HCT116 (cell line): ENCODE results near the gene HOXC4. TPM values are rescaled to one million over a fixed set of nuclear protein-coding genes. Genes with fewer than 3 reads are reported as not detected.

Experiments
- ATAC-seq: fragments of 200-7000 bp; cut with Tn5 transposase; 2 replicates; pipeline ENCODE4 v1.9.1; 2020; ENCODE audit warnings: mild to moderate bottlenecking, moderate library complexity
- BruUV-seq: library from RNA; stranded (reverse); fragments of 400-500 nt; replicated peaks from 2 replicates; lab custom pipeline; 2021; lab: Mats Ljungman, UMichigan
- CTCF ChIA-PET: fragments of 300-600 bp; sonication (Branson Sonifier 250); formaldehyde crosslinking; loops from one replicate; lab custom pipeline; 2021; ENCODE audit warnings: antibody characterized with exemption; lab: Charles Lee
- POLR2A ChIA-PET: fragments of 300-600, 350-600 bp; sonication (Branson Sonifier 250); formaldehyde crosslinking; loops from one replicate; lab custom pipeline; 2021; ENCODE audit warnings: antibody characterized with exemption; lab: Charles Lee
- RAD21 ChIA-PET, 2 experiments: fragments of 300-600 bp; sonication (Branson Sonifier 250); formaldehyde crosslinking; loops; one replicate each; lab custom pipeline; 2023; ENCODE audit warnings: low total read pairs in 2 of 2; ENCODE audit not compliant: uncharacterized antibody in 2 of 2, unreplicated experiment in 2 of 2, low non-redundant PET in 1 of 2; lab: Charles Lee
- DNase-seq: peaks from one replicate; pipeline ENCODE4 v3.0.0-alpha.2; 2010; ENCODE audit warnings: low read depth, low spot score
- H2AFZ ChIP-seq: fragments of 200-600 bp; shearing (Covaris generic), sonication (generic); 2 replicates; pipeline ENCODE4 v1.6.1; 2017; ENCODE audit warnings: low read depth, mixed run types, mixed read lengths, antibody characterized with exemption, low read length; ENCODE audit not compliant: poor library complexity, severe bottlenecking
- H3K27ac ChIP-seq: 2 replicates; pipeline ENCODE4 v1.5.1; 2012; ENCODE audit warnings: low read depth, low read length
- H3K27me3 ChIP-seq: fragments of 200-600 bp; sonication (generic); 2 replicates; pipeline ENCODE4 v1.6.1; 2016; ENCODE audit warnings: mixed run types, low read length, mixed read lengths; ENCODE audit not compliant: insufficient read depth
- H3K36me3 ChIP-seq, 2 experiments: fragments of 200-500 bp in 1 of 2; fragments of 200-600 bp in 1 of 2; sonication (Bioruptor generic) in 1 of 2; sonication (generic) in 1 of 2; 2 replicates each; pipeline versions ENCODE4 v1.5.1 to v1.6.1; 2014 to 2016; ENCODE audit warnings: low read length in 2 of 2, inconsistent platforms in 1 of 2, mixed read lengths in 1 of 2, mixed run types in 1 of 2; ENCODE audit not compliant: insufficient read depth in 2 of 2, control insufficient read depth in 1 of 2
- H3K4me1 ChIP-seq, 2 experiments: fragments of 200-600 bp in 1 of 2; sonication (generic) in 1 of 2; 2 replicates each; pipeline versions ENCODE4 v1.5.1 to v1.6.1; 2012 to 2017; ENCODE audit warnings: low read length in 2 of 2, inconsistent platforms in 1 of 2, mild to moderate bottlenecking in 1 of 2, mixed read lengths in 1 of 2, mixed run types in 1 of 2, moderate library complexity in 1 of 2; ENCODE audit not compliant: insufficient read depth in 2 of 2, control insufficient read depth in 1 of 2
- H3K4me2 ChIP-seq: fragments of 200-600 bp; sonication (generic); 2 replicates; pipeline ENCODE4 v1.6.1; 2017; ENCODE audit warnings: mixed run types, low read length, mixed read lengths
- H3K4me3 ChIP-seq, 2 experiments: fragments of 200-600 bp in 1 of 2; sonication (generic) in 1 of 2; replicated peaks in 1 of 2; 2 replicates each; pipeline ENCODE4 v1.5.1; 2011 to 2016; ENCODE audit warnings: low read length in 2 of 2, control low read depth in 1 of 2, low read depth in 1 of 2, mild to moderate bottlenecking in 1 of 2, mixed read lengths in 1 of 2, mixed run types in 1 of 2
- H3K79me2 ChIP-seq: fragments of 200-600 bp; sonication (generic); 2 replicates; pipeline ENCODE4 v1.6.1; 2017; ENCODE audit warnings: mild to moderate bottlenecking, mixed run types, low read length, moderate library complexity, mixed read lengths; ENCODE audit not compliant: insufficient read depth
- H3K9ac ChIP-seq: fragments of 200-600 bp; sonication (generic); 2 replicates; pipeline ENCODE4 v1.6.1; 2016; ENCODE audit warnings: low read length, mixed read lengths
- H3K9me2 ChIP-seq: fragments of 200-600 bp; sonication (generic), shearing (Covaris generic); 2 replicates; pipeline ENCODE4 v1.6.1; 2017; ENCODE audit warnings: mixed run types, mild to moderate bottlenecking, moderate library complexity; ENCODE audit not compliant: insufficient read depth
- H3K9me3 ChIP-seq, 2 experiments: fragments of 200-500 bp in 1 of 2; fragments of 200-600 bp in 1 of 2; sonication (Bioruptor generic) in 1 of 2; sonication (generic) in 1 of 2; 2 replicates each; pipeline ENCODE4 v1.6.1; 2014 to 2017; ENCODE audit warnings: low read length in 2 of 2, mixed read lengths in 2 of 2, inconsistent platforms in 1 of 2, low read depth in 1 of 2, mild to moderate bottlenecking in 1 of 2, mixed run types in 1 of 2, moderate library complexity in 1 of 2; ENCODE audit not compliant: control insufficient read depth in 1 of 2, insufficient read depth in 1 of 2
- H4K20me1 ChIP-seq: fragments of 200-600 bp; sonication (generic), shearing (Covaris generic); 2 replicates; pipeline ENCODE4 v1.6.1; 2017; ENCODE audit warnings: mixed run types, mild to moderate bottlenecking, moderate library complexity; ENCODE audit not compliant: insufficient read depth
- CEBPB ChIP-seq: IDR thresholded peaks from 2 replicates; pipeline ENCODE4 v1.6.1; 2012; ENCODE audit warnings: low read depth
- EGR1 ChIP-seq: IDR thresholded peaks from 2 replicates; pipeline ENCODE4 v1.6.1; 2012; ENCODE audit warnings: low read depth
- ELF1 ChIP-seq: IDR thresholded peaks from 2 replicates; pipeline ENCODE4 v1.6.1; 2012; ENCODE audit warnings: low read depth, borderline replicate concordance
- EZH2 ChIP-seq: fragments of 200-600 bp; sonication (generic); IDR thresholded peaks from 2 replicates; pipeline ENCODE4 v1.6.1; 2017; ENCODE audit warnings: antibody characterized with exemption, mixed run types
- EZH2phosphoT487 ChIP-seq: fragments of 200-600 bp; IDR thresholded peaks from 2 replicates; pipeline ENCODE4 v1.6.1; 2018; ENCODE audit warnings: antibody characterized with exemption, borderline replicate concordance
- MAX ChIP-seq: IDR thresholded peaks from 2 replicates; pipeline ENCODE4 v1.6.1; 2012
- POLR2AphosphoS5 ChIP-seq: IDR thresholded peaks from 2 replicates; pipeline ENCODE4 v1.6.1; 2011; ENCODE audit warnings: mild to moderate bottlenecking, low read depth, low read length, moderate library complexity
- RAD21 ChIP-seq: IDR thresholded peaks from 2 replicates; pipeline ENCODE4 v1.6.1; 2012; ENCODE audit warnings: low read depth, mild to moderate bottlenecking
- REST ChIP-seq: IDR thresholded peaks from 2 replicates; pipeline ENCODE4 v1.6.1; 2012; ENCODE audit warnings: low read depth
- SIN3A ChIP-seq: IDR thresholded peaks from 2 replicates; pipeline ENCODE4 v1.6.1; 2012; ENCODE audit warnings: low read depth
- SP1 ChIP-seq: IDR thresholded peaks from 2 replicates; pipeline ENCODE4 v1.6.1; 2012; ENCODE audit warnings: low read depth
- YY1 ChIP-seq: IDR thresholded peaks from 2 replicates; pipeline ENCODE4 v1.6.1; 2011; ENCODE audit warnings: low read length, low read depth, moderate library complexity, mild to moderate bottlenecking; ENCODE audit not compliant: insufficient replicate concordance; ENCODE audit errors: extremely low read depth
- intact Hi-C: fragments of 100-400 bp; cut with micrococcal nuclease; formaldehyde crosslinking; loops from 2 replicates; pipeline ENCODE4 v1.10.0; 2022
- total RNA-seq: library from RNA; stranded (reverse); gene quantifications from one replicate; pipeline ENCODE4 v1.2.1, GENCODE V29; 2021; ENCODE audit not compliant: unreplicated experiment
- TF ChIP-seq, protein P1 (sequence below), 3 experiments: fragments of 200-600 bp in 1 of 3; sonication (generic) in 1 of 3; IDR thresholded peaks in 2 of 3; conservative IDR thresholded peaks in 1 of 3; 2 replicates each; pipeline ENCODE4 v1.5.1; 2012 to 2017; ENCODE audit warnings: low read depth in 2 of 3, low read length in 2 of 3, antibody characterized with exemption in 1 of 3, borderline replicate concordance in 1 of 3, control low read depth in 1 of 3, mild to moderate bottlenecking in 1 of 3, mixed read lengths in 1 of 3, mixed run types in 1 of 3, moderate library complexity in 1 of 3; ENCODE audit not compliant: insufficient read depth in 1 of 3
- TF ChIP-seq, protein P2 (sequence below): IDR thresholded peaks from 2 replicates; pipeline ENCODE4 v1.6.1; 2011; ENCODE audit warnings: mild to moderate bottlenecking, low read length, moderate library complexity; ENCODE audit not compliant: insufficient replicate concordance; ENCODE audit errors: extremely low read depth

Gene HOXC4
- total RNA-seq, 1 experiment from 2014 or later: 1.5 TPM

GRCh38 chr12:54016051-54016450 lies 37.6 kb upstream of the HOXC4 start (continued):
- no peak for TF ChIP-seq REST
- TF ChIP-seq ELF1: no peak
- no peak for TF ChIP-seq SIN3A
- TF ChIP-seq, all 23 proteins: peak for 0

GRCh38 chr12:54016478-54016964 lies 37.1 kb upstream of the HOXC4 start:
- H3K4me1 ChIP-seq: peaks cover 21 to 36% of the 10 kb centered on the region in 2 experiments
- peak; percentile 13 for ATAC-seq
- H3K27ac ChIP-seq: peak overlapping the region; percentile 94
- ChIA-PET RAD21 (interaction anchor here (0.6 to 0.9 kb wide), 3 partner anchors 185 to 270 kb away, joined by 3 to 5 read pairs (median 3); no protein-coding TSS in a partner anchor), POLR2A (interaction anchor here (0.9 to 2.4 kb wide), 8 partner anchors 11 to 185 kb away, joined by 3 to 23 read pairs (median 6); partner anchors contain the start of genes HOXC6, HOXC9 and SMUG1), CTCF (interaction anchor here (0.6 to 4.3 kb wide), 16 partner anchors 8 to 383 kb away, joined by 3 to 43 read pairs (median 6); partner anchors contain the start of genes HOXC10, HOXC5 and HOXC9)
- no peaks in the 10 kb centered on the region for H3K27me3 ChIP-seq
- intact Hi-C loops: no loop called here
- peak overlapping the region; percentile 90 for H2AFZ ChIP-seq
- peak overlapping the region; percentile 94 for H3K9ac ChIP-seq
- no peaks in the 10 kb centered on the region for H3K79me2 ChIP-seq
- peak overlapping the region; percentile 76 to 88 for H3K4me3 ChIP-seq
- H3K9me2 ChIP-seq: no peaks in the 10 kb centered on the region
- TF ChIP-seq EGR1: no peak
- no peak for TF ChIP-seq EZH2phosphoT487
- TF ChIP-seq MAX: no peak
- TF ChIP-seq, protein P1, sequence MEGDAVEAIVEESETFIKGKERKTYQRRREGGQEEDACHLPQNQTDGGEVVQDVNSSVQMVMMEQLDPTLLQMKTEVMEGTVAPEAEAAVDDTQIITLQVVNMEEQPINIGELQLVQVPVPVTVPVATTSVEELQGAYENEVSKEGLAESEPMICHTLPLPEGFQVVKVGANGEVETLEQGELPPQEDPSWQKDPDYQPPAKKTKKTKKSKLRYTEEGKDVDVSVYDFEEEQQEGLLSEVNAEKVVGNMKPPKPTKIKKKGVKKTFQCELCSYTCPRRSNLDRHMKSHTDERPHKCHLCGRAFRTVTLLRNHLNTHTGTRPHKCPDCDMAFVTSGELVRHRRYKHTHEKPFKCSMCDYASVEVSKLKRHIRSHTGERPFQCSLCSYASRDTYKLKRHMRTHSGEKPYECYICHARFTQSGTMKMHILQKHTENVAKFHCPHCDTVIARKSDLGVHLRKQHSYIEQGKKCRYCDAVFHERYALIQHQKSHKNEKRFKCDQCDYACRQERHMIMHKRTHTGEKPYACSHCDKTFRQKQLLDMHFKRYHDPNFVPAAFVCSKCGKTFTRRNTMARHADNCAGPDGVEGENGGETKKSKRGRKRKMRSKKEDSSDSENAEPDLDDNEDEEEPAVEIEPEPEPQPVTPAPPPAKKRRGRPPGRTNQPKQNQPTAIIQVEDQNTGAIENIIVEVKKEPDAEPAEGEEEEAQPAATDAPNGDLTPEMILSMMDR (IDR thresholded peaks at IDR 0.05 in 2 of 3, conservative IDR thresholded peaks at IDR 0.05 in 1 of 3; ENCODE audit: borderline replicate concordance in 1 of 3, insufficient read depth in 1 of 3, low read depth in 2 of 3, low read length in 2 of 3): no peak
- TF ChIP-seq YY1: peak; percentile 83
- TF ChIP-seq EZH2: no peak
- TF ChIP-seq, protein P2, sequence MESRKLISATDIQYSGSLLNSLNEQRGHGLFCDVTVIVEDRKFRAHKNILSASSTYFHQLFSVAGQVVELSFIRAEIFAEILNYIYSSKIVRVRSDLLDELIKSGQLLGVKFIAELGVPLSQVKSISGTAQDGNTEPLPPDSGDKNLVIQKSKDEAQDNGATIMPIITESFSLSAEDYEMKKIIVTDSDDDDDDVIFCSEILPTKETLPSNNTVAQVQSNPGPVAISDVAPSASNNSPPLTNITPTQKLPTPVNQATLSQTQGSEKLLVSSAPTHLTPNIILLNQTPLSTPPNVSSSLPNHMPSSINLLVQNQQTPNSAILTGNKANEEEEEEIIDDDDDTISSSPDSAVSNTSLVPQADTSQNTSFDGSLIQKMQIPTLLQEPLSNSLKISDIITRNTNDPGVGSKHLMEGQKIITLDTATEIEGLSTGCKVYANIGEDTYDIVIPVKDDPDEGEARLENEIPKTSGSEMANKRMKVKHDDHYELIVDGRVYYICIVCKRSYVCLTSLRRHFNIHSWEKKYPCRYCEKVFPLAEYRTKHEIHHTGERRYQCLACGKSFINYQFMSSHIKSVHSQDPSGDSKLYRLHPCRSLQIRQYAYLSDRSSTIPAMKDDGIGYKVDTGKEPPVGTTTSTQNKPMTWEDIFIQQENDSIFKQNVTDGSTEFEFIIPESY: no peak
- no peak for TF ChIP-seq RAD21
- no peak for TF ChIP-seq CEBPB
- TF ChIP-seq SP1: no peak
- peak; percentile 48; the same call in 1 of the 2 replicates for TF ChIP-seq POLR2AphosphoS5
- DNase-seq: no peak
- H3K4me2 ChIP-seq: peak overlapping the region; percentile 99
- no TSS peak for BruUV-seq
- H4K20me1 ChIP-seq: no peaks in the 10 kb centered on the region
- H3K36me3 ChIP-seq: no peaks in the 10 kb centered on the region
- H3K9me3 ChIP-seq: no peaks in the 10 kb centered on the region
